GM12801 (cell line): ENCODE results near the gene EYS.

ENCODE experiments used
- CTCF ChIP-seq: IDR thresholded peaks from one replicate; pipeline ENCODE4 v1.5.1; 2011; ENCODE audit warnings: control low read depth; ENCODE audit not compliant: insufficient read length; ENCODE audit errors: extremely low read depth

The EYS gene

GRCh38 chr6:63943826-63944225 lies 1763.2 kb downstream of the EYS start:
- TF ChIP-seq CTCF, result no peak

GRCh38 chr6:63941747-63942470 lies 1765.1 kb downstream of the EYS start:
- TF ChIP-seq CTCF, result no peak

GRCh38 chr6:63940056-63940455 lies 1767.0 kb downstream of the EYS start:
- TF ChIP-seq CTCF, result no peak

- no peak for TF ChIP-seq CTCF
Observed at GRCh38 chr6:63936399-63936798, 1770.6 kb downstream of the EYS start.

GRCh38 chr6:63935732-63936131 lies 1771.3 kb downstream of the EYS start:
- TF ChIP-seq CTCF, result no peak

GRCh38 chr6:63930848-63931247 lies 1776.2 kb downstream of the EYS start:
- no peak for TF ChIP-seq CTCF

- TF ChIP-seq CTCF, result no peak
Observed at GRCh38 chr6:63929111-63929510, 1777.9 kb downstream of the EYS start.
